Astrocyte (in vitro differentiated cells and primary cell): ENCODE measurements around the gene CAPZB. TPM values are rescaled to one million over a fixed set of nuclear protein-coding genes. Genes with fewer than 3 reads are reported as not detected.

ENCODE experiments used
- total RNA-seq: library from RNA; stranded (reverse); gene quantifications from 2 replicates; pipeline ENCODE4 v1.2.1, GENCODE V29; 2021

CAPZB gene
- total RNA-seq, 1 donor from 2014 or later = 458 TPM

Other genes starting within 250 kb of the CAPZB start
- 89.3 and 92.9 TPM in 2 replicates for gene EMC1, start 234.0 kb downstream of the CAPZB start, total RNA-seq
- 37.9 and 41.0 TPM in 2 replicates for gene MRTO4, start 233.7 kb downstream of the CAPZB start, total RNA-seq
- gene AKR7A3, start 196.8 kb downstream of the CAPZB start, total RNA-seq = 0.20 and 0.55 TPM in 2 replicates
- gene AKR7A2, start 173.4 kb downstream of the CAPZB start, total RNA-seq = 30.3 and 33.9 TPM in 2 replicates
- gene SLC66A1, start 173.2 kb downstream of the CAPZB start, total RNA-seq = 17.4 and 21.5 TPM in 2 replicates
- 58.3 and 74.8 TPM in 2 replicates for gene NBL1, start 158.8 kb upstream of the CAPZB start, total RNA-seq
- gene HTR6, start 179.3 kb upstream of the CAPZB start, total RNA-seq = 0.11 TPM in 1 of 2 replicates, not detected in the other